ENCODE measurements around the gene BTAF1.

DNA sequence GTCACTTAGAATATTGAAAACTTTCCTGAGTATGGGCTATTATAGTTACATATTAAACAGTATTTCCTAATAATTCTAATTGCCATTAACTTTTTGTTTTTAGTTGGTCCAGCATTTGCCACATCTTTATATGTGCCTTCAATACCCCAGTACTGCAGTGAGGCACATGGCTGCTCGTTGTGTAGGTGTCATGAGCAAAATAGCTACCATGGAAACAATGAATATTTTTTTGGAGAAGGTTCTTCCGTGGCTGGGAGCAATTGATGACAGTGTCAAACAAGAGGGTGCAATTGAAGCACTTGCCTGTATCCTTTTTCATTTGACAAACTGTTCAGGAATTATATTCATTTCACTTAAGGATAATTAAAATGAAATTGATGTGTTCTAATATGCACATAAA is 72.7 kb downstream of the BTAF1 start:
- TF ChIP-seq, protein P1, sequence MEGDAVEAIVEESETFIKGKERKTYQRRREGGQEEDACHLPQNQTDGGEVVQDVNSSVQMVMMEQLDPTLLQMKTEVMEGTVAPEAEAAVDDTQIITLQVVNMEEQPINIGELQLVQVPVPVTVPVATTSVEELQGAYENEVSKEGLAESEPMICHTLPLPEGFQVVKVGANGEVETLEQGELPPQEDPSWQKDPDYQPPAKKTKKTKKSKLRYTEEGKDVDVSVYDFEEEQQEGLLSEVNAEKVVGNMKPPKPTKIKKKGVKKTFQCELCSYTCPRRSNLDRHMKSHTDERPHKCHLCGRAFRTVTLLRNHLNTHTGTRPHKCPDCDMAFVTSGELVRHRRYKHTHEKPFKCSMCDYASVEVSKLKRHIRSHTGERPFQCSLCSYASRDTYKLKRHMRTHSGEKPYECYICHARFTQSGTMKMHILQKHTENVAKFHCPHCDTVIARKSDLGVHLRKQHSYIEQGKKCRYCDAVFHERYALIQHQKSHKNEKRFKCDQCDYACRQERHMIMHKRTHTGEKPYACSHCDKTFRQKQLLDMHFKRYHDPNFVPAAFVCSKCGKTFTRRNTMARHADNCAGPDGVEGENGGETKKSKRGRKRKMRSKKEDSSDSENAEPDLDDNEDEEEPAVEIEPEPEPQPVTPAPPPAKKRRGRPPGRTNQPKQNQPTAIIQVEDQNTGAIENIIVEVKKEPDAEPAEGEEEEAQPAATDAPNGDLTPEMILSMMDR (IDR thresholded peaks at IDR 0.05), result no peak
- TF ChIP-seq POLR2A (IDR thresholded peaks at IDR 0.05), result no peak

Data from thyroid gland (tissue), 4 donors.